ENCODE results near the gene KRT86. TPM values are rescaled to one million over a fixed set of nuclear protein-coding genes. Genes with fewer than 3 reads are reported as not detected.

Gene KRT86
- total and polyA plus RNA-seq, 2 of the 8 experiments (the other 6 are each of a cell fraction or from before 2014, with no cell fraction given) = 0.12 TPM; not detected in 1

GRCh38 chr12:52267266-52267665 lies 7.2 kb upstream of the KRT86 start:
- H3K27ac ChIP-seq (ENCODE audit: low read depth, low read length) = no peak overlapping the region
- FAIRE-seq = no peak
- H3K9me3 ChIP-seq (ENCODE audit: insufficient read depth in 2 of 2, low read depth in 1 of 2, low read length in 1 of 2) = peaks cover 0 to 4% of the 10 kb centered on the region in 2 experiments; a peak in 1 of 4 replicates
- H3K79me1 ChIP-seq (ENCODE audit: low read depth, low read length) = no peaks in the 10 kb centered on the region
- H3K9ac ChIP-seq (replicated peaks in 1 of 4; ENCODE audit: extremely low read depth in 1 of 4, low read depth in 3 of 4, low read length in 3 of 4) = no peak overlapping the region
- POLR2A ChIA-PET (ENCODE audit: partially characterized antibody) = no interaction called here
- CTCF ChIA-PET (ENCODE audit: partially characterized antibody) = interaction anchor here (0.8 to 7.0 kb wide), 12 partner anchors 9 to 54 kb away, joined by 3 to 87 read pairs (median 4); partner anchors contain the start of gene KRT86
- no peak for DNase-seq (ENCODE audit: low read depth in 1 of 2, low spot score in 2 of 2)
- H3K79me2 ChIP-seq (ENCODE audit: control insufficient read depth in 1 of 2, insufficient read depth in 2 of 2, low read length in 2 of 2) = no peaks in the 10 kb centered on the region
- H4K5ac ChIP-seq (ENCODE audit: insufficient read length, low read depth, low read length) = no peak overlapping the region
- H4K8ac ChIP-seq (ENCODE audit: extremely low read depth, insufficient read depth, low read length) = no peak overlapping the region
- no peak overlapping the region for H3K56ac ChIP-seq (replicated peaks; ENCODE audit: insufficient read length, low read depth, low read length)
- TF ChIP-seq TAF1 (IDR thresholded peaks at IDR 0.05; ENCODE audit: low read depth, low read length) (no peak), FOSL1 (IDR thresholded peaks at IDR 0.05; ENCODE audit: insufficient read depth, low read depth, low read length) (no peak), SIX5 (IDR thresholded peaks at IDR 0.05; ENCODE audit: low read depth, low read length) (no peak), MAFK (IDR thresholded peaks at IDR 0.05; ENCODE audit: low read depth, low read length) (no peak), YY1 (IDR thresholded peaks at IDR 0.05; ENCODE audit: low read depth, low read length) (no peak), NRF1 (IDR thresholded peaks at IDR 0.05; ENCODE audit: low read depth, low read length) (no peak), RBBP5 (IDR thresholded peaks at IDR 0.05; ENCODE audit: borderline replicate concordance, low read depth, low read length) (no peak), JUN (IDR thresholded peaks at IDR 0.05; ENCODE audit: low read depth, low read length) (no peak), SP2 (IDR thresholded peaks at IDR 0.05; ENCODE audit: low read length) (no peak)
- no peak overlapping the region for H3K4ac ChIP-seq (replicated peaks; ENCODE audit: insufficient read length, low read depth, low read length)
- no peak overlapping the region for H2AK5ac ChIP-seq (ENCODE audit: low read depth, low read length)
- H2AFZ ChIP-seq (ENCODE audit: low read length) = no peak overlapping the region
- H2BK15ac ChIP-seq (ENCODE audit: low read length) = no peak overlapping the region
- H3K23me2 ChIP-seq (ENCODE audit: low read depth, low read length) = no peaks in the 10 kb centered on the region
- H3K23ac ChIP-seq (ENCODE audit: insufficient read length) = no peak overlapping the region
- H3K4me2 ChIP-seq (ENCODE audit: insufficient read depth in 1 of 2, low read depth in 2 of 2, low read length in 2 of 2) = no peak overlapping the region
- H3K18ac ChIP-seq (ENCODE audit: extremely low read depth, low read length) = no peak overlapping the region
- H3K27me3 ChIP-seq (replicated peaks in 1 of 4; ENCODE audit: control insufficient read depth in 3 of 4, extremely low read depth in 1 of 4, insufficient read depth in 3 of 4, low read length in 3 of 4) = no peaks in the 10 kb centered on the region; a peak in 1 of 7 replicates
- H4K20me1 ChIP-seq (replicated peaks in 1 of 2; ENCODE audit: control insufficient read depth in 1 of 2, insufficient read depth in 2 of 2, low read length in 2 of 2) = no peaks in the 10 kb centered on the region
- H2BK20ac ChIP-seq (ENCODE audit: low read length) = no peak overlapping the region
- no peaks in the 10 kb centered on the region for H3K36me3 ChIP-seq (ENCODE audit: control insufficient read depth in 2 of 4, insufficient read depth in 4 of 4, low read length in 3 of 4)
- no peak overlapping the region for H2BK120ac ChIP-seq (replicated peaks; ENCODE audit: low read depth, low read length)
- no peak overlapping the region for H2BK12ac ChIP-seq (ENCODE audit: low read depth, low read length)
- no peak overlapping the region for H3K4me3 ChIP-seq (ENCODE audit: extremely low read depth in 1 of 4, insufficient read depth in 2 of 4, low read depth in 3 of 4, low read length in 4 of 4)
- no peak overlapping the region for H2BK5ac ChIP-seq (ENCODE audit: low read depth, low read length)
- 66% methylated on average over 3 of the region's 3 CpGs; no CpG with 5 or more reads in 1 of the 2 experiments for WGBS, 2 experiments (ENCODE audit: extremely low coverage in 1 of 2, insufficient coverage in 1 of 2, insufficient read length in 1 of 2, insufficient replicate concordance in 2 of 2, low coverage in 1 of 2, low lambda C conversion rate in 2 of 2, missing lambda C conversion rate in 1 of 2)
- H3K14ac ChIP-seq (ENCODE audit: insufficient read length) = no peak overlapping the region
- no peak overlapping the region for H4K91ac ChIP-seq (replicated peaks; ENCODE audit: insufficient read length, low read length)
- H3K4me1 ChIP-seq (replicated peaks in 1 of 4; ENCODE audit: control insufficient read depth in 3 of 4, insufficient read depth in 4 of 4, low read length in 3 of 4) = no peaks in the 10 kb centered on the region
